Loucy (cell line): Measurements from ENCODE around the gene CTNNB1.

Experiments used
- H2AFZ ChIP-seq: fragments of 200-600 bp; sonication (generic); 2 replicates; pipeline ENCODE4 v1.6.0; 2016; ENCODE audit warnings: antibody characterized with exemption, mild to moderate bottlenecking, low read length, moderate library complexity
- H3F3A ChIP-seq: fragments of 200-600 bp; 2 replicates; pipeline ENCODE4 v1.6.0; 2016; ENCODE audit warnings: antibody characterized with exemption, low read depth, mild to moderate bottlenecking
- H3K27me3 ChIP-seq: fragments of 200-600 bp; sonication (generic); 2 replicates; pipeline ENCODE4 v1.6.1; 2014; ENCODE audit warnings: low read length, mild to moderate bottlenecking; ENCODE audit not compliant: insufficient read depth, poor library complexity, severe bottlenecking
- H3K36me3 ChIP-seq: fragments of 200-600 bp; sonication (generic); 2 replicates; pipeline ENCODE4 v1.6.1; 2016; ENCODE audit warnings: low read length; ENCODE audit not compliant: insufficient read depth
- H3K4me1 ChIP-seq: fragments of 200-600 bp; sonication (generic); 2 replicates; pipeline ENCODE4 v1.5.1; 2014; ENCODE audit warnings: low read length, mild to moderate bottlenecking; ENCODE audit not compliant: insufficient read depth, poor library complexity, severe bottlenecking
- H3K4me2 ChIP-seq: fragments of 200-600 bp; sonication (generic); 2 replicates; pipeline ENCODE4 v1.6.0; 2014; ENCODE audit warnings: antibody characterized with exemption, low read length, low read depth, mild to moderate bottlenecking; ENCODE audit not compliant: poor library complexity, severe bottlenecking
- H3K4me3 ChIP-seq: fragments of 200-600 bp; sonication (generic); 2 replicates; pipeline ENCODE4 v1.5.1; 2014; ENCODE audit warnings: low read length, mild to moderate bottlenecking, mixed read lengths; ENCODE audit not compliant: poor library complexity, severe bottlenecking
- H3K79me2 ChIP-seq: fragments of 200-600 bp; sonication (generic); 2 replicates; pipeline ENCODE4 v1.6.1; 2014; ENCODE audit warnings: low read length; ENCODE audit not compliant: insufficient read depth
- H3K9ac ChIP-seq: fragments of 200-600 bp; sonication (generic); 2 replicates; pipeline ENCODE4 v1.6.0; 2014; ENCODE audit warnings: mild to moderate bottlenecking, low read depth, low read length, moderate library complexity; ENCODE audit not compliant: poor library complexity, severe bottlenecking
- H3K9me2 ChIP-seq: fragments of 200-600 bp; sonication (generic); replicated peaks from 2 replicates; pipeline ENCODE4 v1.6.1; 2016; ENCODE audit warnings: low read depth, low read length, mixed read lengths
- H3K9me3 ChIP-seq: fragments of 200-600 bp; sonication (generic); 2 replicates; pipeline ENCODE4 v1.6.1; 2014; ENCODE audit warnings: mild to moderate bottlenecking, antibody characterized with exemption, low read length, low read depth; ENCODE audit not compliant: insufficient read depth
- H4K20me1 ChIP-seq: fragments of 200-600 bp; sonication (generic); 2 replicates; pipeline ENCODE4 v1.6.0; 2014; ENCODE audit warnings: antibody characterized with exemption, low read length, mild to moderate bottlenecking; ENCODE audit not compliant: insufficient read depth, poor library complexity, severe bottlenecking
- EZH2phosphoT487 ChIP-seq: fragments of 200-600 bp; IDR thresholded peaks from 2 replicates; pipeline ENCODE4 v1.6.1; 2018; ENCODE audit warnings: antibody characterized with exemption, mild to moderate bottlenecking, moderate library complexity, borderline replicate concordance
- TF ChIP-seq, protein P1 (sequence below): fragments of 200-600 bp; sonication (generic); conservative IDR thresholded peaks from 2 replicates; pipeline ENCODE4 v1.5.1; 2014; ENCODE audit warnings: mild to moderate bottlenecking, antibody characterized with exemption, low read length

The CTNNB1 gene

DNA sequence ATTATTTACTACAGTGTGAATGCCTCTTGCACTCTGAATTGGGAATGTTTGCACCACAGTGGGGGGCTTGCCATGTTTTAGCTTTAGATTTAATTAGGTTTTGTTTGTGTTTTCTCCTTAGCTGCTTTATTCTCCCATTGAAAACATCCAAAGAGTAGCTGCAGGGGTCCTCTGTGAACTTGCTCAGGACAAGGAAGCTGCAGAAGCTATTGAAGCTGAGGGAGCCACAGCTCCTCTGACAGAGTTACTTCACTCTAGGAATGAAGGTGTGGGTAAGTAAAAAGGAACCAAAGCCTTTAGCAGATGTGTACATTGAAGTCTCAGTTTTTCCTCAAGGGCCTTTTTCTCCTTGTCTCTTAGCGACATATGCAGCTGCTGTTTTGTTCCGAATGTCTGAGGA is 36.9 kb downstream of the CTNNB1 start:
- no peaks in the 10 kb centered on the region for H3K27me3 ChIP-seq
- H3K36me3 ChIP-seq, result peaks cover 100% of the 10 kb centered on the region
- H3K4me3 ChIP-seq, result no peak overlapping the region
- no peaks in the 10 kb centered on the region; the same call in 1 of the 2 replicates for H3K79me2 ChIP-seq
- H3F3A ChIP-seq, result no peaks in the 10 kb centered on the region
- H4K20me1 ChIP-seq, result peaks cover 15% of the 10 kb centered on the region
- H3K4me1 ChIP-seq, result no peaks in the 10 kb centered on the region
- H3K4me2 ChIP-seq, result no peak overlapping the region
- no peak overlapping the region for H3K9ac ChIP-seq
- TF ChIP-seq, protein P1, sequence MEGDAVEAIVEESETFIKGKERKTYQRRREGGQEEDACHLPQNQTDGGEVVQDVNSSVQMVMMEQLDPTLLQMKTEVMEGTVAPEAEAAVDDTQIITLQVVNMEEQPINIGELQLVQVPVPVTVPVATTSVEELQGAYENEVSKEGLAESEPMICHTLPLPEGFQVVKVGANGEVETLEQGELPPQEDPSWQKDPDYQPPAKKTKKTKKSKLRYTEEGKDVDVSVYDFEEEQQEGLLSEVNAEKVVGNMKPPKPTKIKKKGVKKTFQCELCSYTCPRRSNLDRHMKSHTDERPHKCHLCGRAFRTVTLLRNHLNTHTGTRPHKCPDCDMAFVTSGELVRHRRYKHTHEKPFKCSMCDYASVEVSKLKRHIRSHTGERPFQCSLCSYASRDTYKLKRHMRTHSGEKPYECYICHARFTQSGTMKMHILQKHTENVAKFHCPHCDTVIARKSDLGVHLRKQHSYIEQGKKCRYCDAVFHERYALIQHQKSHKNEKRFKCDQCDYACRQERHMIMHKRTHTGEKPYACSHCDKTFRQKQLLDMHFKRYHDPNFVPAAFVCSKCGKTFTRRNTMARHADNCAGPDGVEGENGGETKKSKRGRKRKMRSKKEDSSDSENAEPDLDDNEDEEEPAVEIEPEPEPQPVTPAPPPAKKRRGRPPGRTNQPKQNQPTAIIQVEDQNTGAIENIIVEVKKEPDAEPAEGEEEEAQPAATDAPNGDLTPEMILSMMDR, result no peak
- TF ChIP-seq EZH2phosphoT487, result no peak
- no peak overlapping the region for H2AFZ ChIP-seq
- H3K9me2 ChIP-seq, result no peaks in the 10 kb centered on the region
- H3K9me3 ChIP-seq, result no peaks in the 10 kb centered on the region

DNA sequence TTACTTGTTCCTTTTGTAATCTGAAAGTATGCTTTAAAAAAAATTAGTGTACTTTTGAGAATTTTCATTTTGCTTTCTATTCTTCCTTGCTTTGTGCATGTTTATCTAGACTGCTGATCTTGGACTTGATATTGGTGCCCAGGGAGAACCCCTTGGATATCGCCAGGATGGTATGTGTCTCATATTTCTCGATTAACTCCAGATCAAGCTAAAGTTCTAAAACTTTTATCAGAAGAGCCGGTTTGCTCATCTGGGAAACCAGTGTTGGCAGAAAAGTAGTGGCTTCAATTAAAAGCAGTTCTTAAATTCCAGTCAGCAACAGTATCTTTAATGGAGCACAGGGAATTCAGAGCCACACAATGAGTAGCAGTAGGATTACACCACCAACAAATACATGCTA is 38.6 kb downstream of the CTNNB1 start:
- H3K4me3 ChIP-seq, result no peak overlapping the region
- H3K27me3 ChIP-seq, result no peaks in the 10 kb centered on the region
- no peak overlapping the region for H2AFZ ChIP-seq
- TF ChIP-seq, protein P1, result no peak
- TF ChIP-seq EZH2phosphoT487, result no peak
- H3K4me1 ChIP-seq, result no peaks in the 10 kb centered on the region
- no peaks in the 10 kb centered on the region for H3K9me2 ChIP-seq
- no peaks in the 10 kb centered on the region for H3K79me2 ChIP-seq
- H3K36me3 ChIP-seq, result peaks cover 93% of the 10 kb centered on the region
- H3K9me3 ChIP-seq, result no peaks in the 10 kb centered on the region
- peaks cover 2% of the 10 kb centered on the region for H4K20me1 ChIP-seq
- H3K9ac ChIP-seq, result no peak overlapping the region
- no peaks in the 10 kb centered on the region for H3F3A ChIP-seq
- H3K4me2 ChIP-seq, result no peak overlapping the region

DNA sequence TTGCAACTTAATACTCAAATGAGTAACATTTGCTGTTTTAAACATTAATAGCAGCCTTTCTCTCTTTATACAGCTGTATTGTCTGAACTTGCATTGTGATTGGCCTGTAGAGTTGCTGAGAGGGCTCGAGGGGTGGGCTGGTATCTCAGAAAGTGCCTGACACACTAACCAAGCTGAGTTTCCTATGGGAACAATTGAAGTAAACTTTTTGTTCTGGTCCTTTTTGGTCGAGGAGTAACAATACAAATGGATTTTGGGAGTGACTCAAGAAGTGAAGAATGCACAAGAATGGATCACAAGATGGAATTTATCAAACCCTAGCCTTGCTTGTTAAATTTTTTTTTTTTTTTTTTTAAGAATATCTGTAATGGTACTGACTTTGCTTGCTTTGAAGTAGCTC is 40.3 kb downstream of the CTNNB1 start:
- Histone ChIP-seq H3K27me3 (no peaks in the 10 kb centered on the region), H3K36me3 (peaks cover 76% of the 10 kb centered on the region), H3K9me2 (no peaks in the 10 kb centered on the region), H3K9me3 (no peaks in the 10 kb centered on the region), H3K4me1 (no peaks in the 10 kb centered on the region), H3K4me3 (no peak overlapping the region), H4K20me1 (no peaks in the 10 kb centered on the region), H3K4me2 (no peak overlapping the region), H3K9ac (no peak overlapping the region), H2AFZ (no peak overlapping the region), H3K79me2 (no peaks in the 10 kb centered on the region), H3F3A (no peaks in the 10 kb centered on the region)
- TF ChIP-seq, protein P1, result no peak
- TF ChIP-seq EZH2phosphoT487, result no peak
